ENCODE data around the gene PDCD6IP. TPM values are rescaled to one million over a fixed set of nuclear protein-coding genes. Genes with fewer than 3 reads are reported as not detected.

The PDCD6IP gene
- total and polyA plus RNA-seq, 5 donors from 2014 or later, result 73.0 to 178 (median 79.7) TPM

GRCh38 chr3:33911525-33912322 lies 113.3 kb downstream of the PDCD6IP start:
- Histone ChIP-seq H3K36me3 (ENCODE audit: control insufficient read depth, insufficient read depth, low read length) (no peaks in the 10 kb centered on the region), H3K27me3 (ENCODE audit: control insufficient read depth, insufficient read depth, low read length) (no peaks in the 10 kb centered on the region), H3K4me1 (ENCODE audit: control insufficient read depth, insufficient read depth, low read length, poor library complexity, severe bottlenecking) (no peaks in the 10 kb centered on the region), H3K27ac (ENCODE audit: insufficient read depth, low read length, poor library complexity, severe bottlenecking) (no peak overlapping the region), H3K9me3 (ENCODE audit: control insufficient read depth in 2 of 2, low read length in 2 of 2) (no peaks in the 10 kb centered on the region), H3K4me3 (ENCODE audit: low read depth, low read length) (no peak overlapping the region)
- H3K36me3 Mint-ChIP-seq, result no peaks in the 10 kb centered on the region
- H3K4me3 Mint-ChIP-seq, result peak overlapping the region in 1 of 4 donors; percentile 8
- H3K9me3 Mint-ChIP-seq, result no peaks in the 10 kb centered on the region
- no peak overlapping the region for H3K27ac Mint-ChIP-seq
- ATAC-seq (ENCODE audit: low read depth in 2 of 2) (no peak), DNase-seq (no peak)
- H3K27me3 Mint-ChIP-seq, result peaks cover 8% of the 10 kb centered on the region
- H3K4me1 Mint-ChIP-seq, result no peaks in the 10 kb centered on the region

DNA sequence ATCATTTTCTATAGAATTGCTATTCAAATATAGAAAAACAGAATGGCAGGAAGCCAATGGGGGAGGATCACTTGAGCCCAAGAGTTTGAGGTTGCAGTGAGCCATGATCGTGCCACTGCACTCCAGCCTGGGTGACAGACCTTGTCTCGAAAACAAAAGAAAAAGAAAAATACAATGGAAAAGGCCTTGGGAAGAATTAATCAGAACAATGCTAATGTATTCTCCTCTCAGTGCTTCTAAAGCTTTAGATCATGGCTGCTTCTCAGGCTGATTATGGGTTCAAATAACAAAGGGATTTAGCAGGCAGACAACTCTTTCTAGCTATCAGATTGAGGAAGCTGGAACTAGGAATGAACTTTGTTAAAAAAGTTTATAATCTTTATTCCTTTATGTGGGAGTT lies 115.8 kb downstream of the PDCD6IP start:
- no peak for DNase-seq
- H3K4me3 Mint-ChIP-seq, result no peak overlapping the region
- no peaks in the 10 kb centered on the region for H3K36me3 Mint-ChIP-seq
- Histone ChIP-seq H3K9me3 (ENCODE audit: control insufficient read depth in 2 of 2, low read length in 2 of 2) (no peaks in the 10 kb centered on the region), H3K27ac (ENCODE audit: insufficient read depth, low read length, poor library complexity, severe bottlenecking) (no peak overlapping the region), H3K36me3 (ENCODE audit: control insufficient read depth, insufficient read depth, low read length) (no peaks in the 10 kb centered on the region), H3K4me1 (ENCODE audit: control insufficient read depth, insufficient read depth, low read length, poor library complexity, severe bottlenecking) (no peaks in the 10 kb centered on the region), H3K4me3 (ENCODE audit: low read depth, low read length) (no peak overlapping the region), H3K27me3 (ENCODE audit: control insufficient read depth, insufficient read depth, low read length) (no peaks in the 10 kb centered on the region)
- ATAC-seq (ENCODE audit: low read depth in 2 of 2), result no peak
- peaks cover 8% of the 10 kb centered on the region for H3K27me3 Mint-ChIP-seq
- H3K27ac Mint-ChIP-seq, result no peak overlapping the region
- H3K9me3 Mint-ChIP-seq, result no peaks in the 10 kb centered on the region
- no peaks in the 10 kb centered on the region for H3K4me1 Mint-ChIP-seq

DNA sequence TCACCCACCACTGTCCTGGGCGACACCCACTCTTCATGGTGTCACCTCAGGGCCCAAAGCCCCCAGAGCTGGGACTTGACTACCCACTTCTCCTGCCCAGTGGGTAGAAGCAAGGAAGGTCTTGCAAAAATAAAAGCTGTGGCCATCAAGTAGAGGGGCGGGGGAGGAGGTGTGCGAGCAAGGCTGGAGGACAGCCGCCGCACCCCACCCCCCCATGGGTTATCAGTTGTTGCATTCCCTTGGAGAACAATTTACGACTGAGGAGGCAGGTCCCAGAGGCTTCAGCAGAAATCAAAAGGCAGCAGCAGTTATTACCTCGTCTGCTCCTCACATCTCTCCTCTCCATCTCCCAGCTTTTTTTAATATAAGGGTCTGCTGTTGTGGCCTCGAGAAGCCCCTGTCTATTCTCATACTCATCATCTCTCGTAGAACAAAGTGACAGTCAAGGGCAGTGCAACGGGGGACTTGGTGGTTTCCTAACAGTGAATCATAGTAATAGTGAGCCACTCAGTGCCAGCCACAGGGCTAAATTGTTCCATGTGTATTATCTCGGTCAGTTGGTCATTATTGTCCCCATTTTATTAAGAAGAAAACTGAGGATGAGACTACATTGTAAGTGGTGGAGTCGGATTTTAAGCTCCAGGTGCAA lies 116.4 kb downstream of the PDCD6IP start:
- no peak overlapping the region for H3K27ac ChIP-seq (ENCODE audit: insufficient read depth, low read length, poor library complexity, severe bottlenecking)
- Mint-ChIP-seq H3K27ac (no peak overlapping the region), H3K4me1 (no peaks in the 10 kb centered on the region), H3K4me3 (no peak overlapping the region), H3K36me3 (no peaks in the 10 kb centered on the region), H3K27me3 (peaks cover 4% of the 10 kb centered on the region), H3K9me3 (no peaks in the 10 kb centered on the region)
- H3K4me3 ChIP-seq (ENCODE audit: low read depth, low read length), result no peak overlapping the region
- no peak for ATAC-seq (ENCODE audit: low read depth in 2 of 2)
- no peaks in the 10 kb centered on the region for H3K36me3 ChIP-seq (ENCODE audit: control insufficient read depth, insufficient read depth, low read length)
- H3K4me1 ChIP-seq (ENCODE audit: control insufficient read depth, insufficient read depth, low read length, poor library complexity, severe bottlenecking), result no peaks in the 10 kb centered on the region
- no peaks in the 10 kb centered on the region for H3K9me3 ChIP-seq (ENCODE audit: control insufficient read depth in 2 of 2, low read length in 2 of 2)
- H3K27me3 ChIP-seq (ENCODE audit: control insufficient read depth, insufficient read depth, low read length), result no peaks in the 10 kb centered on the region
- DNase-seq, result no peak

DNA sequence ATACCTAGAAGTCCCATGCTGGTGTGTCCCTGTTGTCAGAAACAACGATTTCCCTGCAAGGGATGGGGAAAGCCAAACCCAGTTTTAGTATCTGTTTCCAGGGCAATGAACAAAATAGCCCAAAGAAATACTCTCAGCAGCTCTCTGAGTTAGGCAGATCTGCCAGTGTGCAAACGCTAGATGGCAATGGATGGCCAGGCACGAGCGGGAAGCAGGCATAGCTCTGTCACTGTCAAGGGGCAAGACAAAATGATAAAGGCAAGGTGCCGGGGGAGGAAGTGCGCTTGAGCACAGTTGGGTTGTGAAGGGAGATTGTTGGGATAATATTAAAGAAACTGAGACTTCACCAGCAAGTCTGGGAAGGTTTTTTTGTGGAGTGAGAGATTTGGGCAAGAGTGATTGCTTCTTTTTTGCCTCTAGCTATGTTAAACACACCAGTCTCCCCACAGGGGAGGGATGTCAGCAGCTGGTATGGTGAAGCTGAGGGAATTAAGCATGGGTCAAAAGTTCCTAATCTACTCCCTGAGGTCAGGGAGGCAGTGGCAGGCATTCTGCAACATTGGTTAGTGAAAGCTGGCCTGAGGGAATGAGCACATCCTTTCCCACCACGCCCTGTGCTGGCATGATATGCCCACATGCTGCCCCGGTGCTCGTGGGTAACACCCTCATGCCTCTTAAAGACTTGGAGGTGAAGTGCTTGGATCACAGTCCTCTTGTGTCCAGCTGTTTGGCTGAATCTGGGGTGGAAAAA lies 117.5 kb downstream of the PDCD6IP start:
- Mint-ChIP-seq H3K9me3 (peaks cover 0 to 2% (median 0%) of the 10 kb centered on the region in 7 donors), H3K27ac (no peak overlapping the region), H3K4me1 (no peaks in the 10 kb centered on the region), H3K4me3 (no peak overlapping the region), H3K36me3 (no peaks in the 10 kb centered on the region), H3K27me3 (peaks cover 4% of the 10 kb centered on the region)
- H3K4me3 ChIP-seq (ENCODE audit: low read depth, low read length), result no peak overlapping the region
- ATAC-seq (ENCODE audit: low read depth in 2 of 2) (no peak), DNase-seq (no peak)
- H3K27ac ChIP-seq (ENCODE audit: insufficient read depth, low read length, poor library complexity, severe bottlenecking), result no peak overlapping the region
- no peaks in the 10 kb centered on the region for H3K27me3 ChIP-seq (ENCODE audit: control insufficient read depth, insufficient read depth, low read length)
- H3K4me1 ChIP-seq (ENCODE audit: control insufficient read depth, insufficient read depth, low read length, poor library complexity, severe bottlenecking), result no peaks in the 10 kb centered on the region
- H3K9me3 ChIP-seq (ENCODE audit: control insufficient read depth in 2 of 2, low read length in 2 of 2), result no peaks in the 10 kb centered on the region
- H3K36me3 ChIP-seq (ENCODE audit: control insufficient read depth, insufficient read depth, low read length), result no peaks in the 10 kb centered on the region

DNA sequence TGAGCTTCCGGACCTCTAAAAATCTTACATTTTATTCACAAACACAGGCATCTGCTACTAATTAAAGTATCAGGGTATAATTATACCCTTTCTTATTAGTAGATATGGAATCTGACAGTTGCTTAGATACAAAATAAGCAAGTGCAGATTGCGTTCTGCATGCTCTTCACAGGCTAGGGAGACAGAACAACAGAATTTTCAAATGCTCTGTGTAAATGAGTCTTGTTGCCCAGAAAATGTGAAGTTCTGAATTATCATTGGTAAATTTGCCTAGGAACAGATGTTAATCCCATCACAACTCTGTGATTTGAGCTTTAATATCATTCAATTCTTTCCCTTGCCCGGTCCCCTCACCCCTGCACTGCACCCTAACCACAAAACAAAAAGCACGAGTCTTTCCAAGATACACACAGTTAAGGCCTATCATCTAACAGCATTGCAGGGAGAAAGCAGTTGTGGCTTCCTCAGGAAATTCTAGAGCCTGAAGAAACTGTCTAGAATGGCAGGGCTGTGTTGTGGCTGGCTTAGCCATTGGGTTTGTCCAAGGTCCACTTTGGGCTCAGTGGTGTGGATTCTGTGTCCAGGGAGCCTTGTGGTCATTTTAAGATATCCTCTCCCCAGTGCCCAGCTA lies 119.8 kb downstream of the PDCD6IP start:
- no peaks in the 10 kb centered on the region for H3K4me1 ChIP-seq (ENCODE audit: control insufficient read depth, insufficient read depth, low read length, poor library complexity, severe bottlenecking)
- H3K36me3 ChIP-seq (ENCODE audit: control insufficient read depth, insufficient read depth, low read length), result no peaks in the 10 kb centered on the region
- no peaks in the 10 kb centered on the region for H3K27me3 ChIP-seq (ENCODE audit: control insufficient read depth, insufficient read depth, low read length)
- H3K27ac ChIP-seq (ENCODE audit: insufficient read depth, low read length, poor library complexity, severe bottlenecking), result no peak overlapping the region
- no peak for ATAC-seq (ENCODE audit: low read depth in 2 of 2)
- Mint-ChIP-seq H3K27me3 (peaks cover 5% of the 10 kb centered on the region), H3K36me3 (no peaks in the 10 kb centered on the region), H3K9me3 (peaks cover 0 to 2% (median 0%) of the 10 kb centered on the region in 7 donors), H3K4me3 (no peak overlapping the region), H3K4me1 (no peaks in the 10 kb centered on the region), H3K27ac (no peak overlapping the region)
- DNase-seq, result no peak
- H3K9me3 ChIP-seq (ENCODE audit: control insufficient read depth in 2 of 2, low read length in 2 of 2), result no peaks in the 10 kb centered on the region
- no peak overlapping the region for H3K4me3 ChIP-seq (ENCODE audit: low read depth, low read length)

Other genes with a start within 250 kb of the PDCD6IP start
- gene CLASP2, start 80.4 kb upstream of the PDCD6IP start, total RNA-seq, result 65.9 TPM
- 10 to 100 TPM in 2 of 4 donors, 1 to 10 TPM in 2; 7.9 to 14.5 (median 11.2) TPM for gene CLASP2, start 80.4 kb upstream of the PDCD6IP start, polyA plus RNA-seq